ENCODE results near the gene DCBLD2. TPM values are rescaled to one million over a fixed set of nuclear protein-coding genes. Genes with fewer than 3 reads are reported as not detected.

The DCBLD2 gene
- polyA plus RNA-seq, 1 of the 3 experiments (the other 2 are of a cell fraction), result 159 TPM

DNA sequence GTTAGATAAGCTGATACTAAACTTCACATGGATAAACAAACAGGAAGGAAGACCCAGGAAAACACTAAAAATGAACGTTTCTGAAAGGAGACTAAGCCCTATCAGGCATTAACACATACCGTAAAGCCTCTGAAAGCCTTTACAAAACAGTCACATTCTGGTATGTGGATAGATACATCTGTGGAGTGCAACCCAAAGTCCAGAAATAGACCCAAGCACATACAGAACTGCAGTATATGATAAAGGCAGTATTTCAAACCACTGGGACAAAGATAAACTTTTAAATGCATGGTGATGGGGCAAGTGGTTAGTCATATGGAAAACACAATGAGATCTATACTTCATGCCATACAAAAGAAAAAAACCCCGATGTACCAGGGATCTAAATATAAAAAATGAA is 26.0 kb downstream of the DCBLD2 start (continued):
- TF ChIP-seq, protein P1, sequence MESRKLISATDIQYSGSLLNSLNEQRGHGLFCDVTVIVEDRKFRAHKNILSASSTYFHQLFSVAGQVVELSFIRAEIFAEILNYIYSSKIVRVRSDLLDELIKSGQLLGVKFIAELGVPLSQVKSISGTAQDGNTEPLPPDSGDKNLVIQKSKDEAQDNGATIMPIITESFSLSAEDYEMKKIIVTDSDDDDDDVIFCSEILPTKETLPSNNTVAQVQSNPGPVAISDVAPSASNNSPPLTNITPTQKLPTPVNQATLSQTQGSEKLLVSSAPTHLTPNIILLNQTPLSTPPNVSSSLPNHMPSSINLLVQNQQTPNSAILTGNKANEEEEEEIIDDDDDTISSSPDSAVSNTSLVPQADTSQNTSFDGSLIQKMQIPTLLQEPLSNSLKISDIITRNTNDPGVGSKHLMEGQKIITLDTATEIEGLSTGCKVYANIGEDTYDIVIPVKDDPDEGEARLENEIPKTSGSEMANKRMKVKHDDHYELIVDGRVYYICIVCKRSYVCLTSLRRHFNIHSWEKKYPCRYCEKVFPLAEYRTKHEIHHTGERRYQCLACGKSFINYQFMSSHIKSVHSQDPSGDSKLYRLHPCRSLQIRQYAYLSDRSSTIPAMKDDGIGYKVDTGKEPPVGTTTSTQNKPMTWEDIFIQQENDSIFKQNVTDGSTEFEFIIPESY (IDR thresholded peaks at IDR 0.05; ENCODE audit: borderline replicate concordance, low read depth), result no peak
- no peak for TF ChIP-seq YY1 (IDR thresholded peaks at IDR 0.05; ENCODE audit: low read depth)

DNA sequence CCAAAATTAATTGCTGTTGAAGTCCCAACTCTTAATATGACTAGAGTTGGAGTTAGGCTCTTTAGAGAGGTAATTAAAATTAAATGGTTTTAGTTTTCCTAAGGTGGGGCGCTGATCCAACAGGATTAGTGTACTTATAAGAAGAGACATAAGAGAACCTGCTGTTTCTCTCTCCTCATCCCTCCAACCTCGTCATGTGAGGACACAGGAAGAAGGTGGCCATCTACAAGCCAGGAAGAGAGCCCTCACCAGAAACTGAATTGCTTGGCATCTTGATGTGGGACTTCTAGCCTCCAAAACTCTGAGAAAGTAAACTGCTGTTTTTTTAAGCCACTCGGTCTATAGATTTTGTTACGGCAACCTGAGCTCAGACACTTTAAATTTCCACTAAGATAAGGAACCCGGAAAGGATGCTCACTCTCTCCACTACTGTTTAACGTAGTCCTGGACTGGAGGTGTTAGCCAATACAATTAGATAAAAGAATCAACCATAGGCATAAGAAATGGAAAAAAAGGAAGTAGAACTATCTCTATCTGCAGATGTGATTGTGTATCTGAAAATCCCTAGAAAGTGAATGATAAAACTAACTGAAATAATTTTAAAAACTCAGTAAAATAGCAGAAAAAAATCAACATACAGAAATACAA is 26.8 kb downstream of the DCBLD2 start:
- Histone ChIP-seq H4K20me1 (ENCODE audit: insufficient read depth) (peaks cover 98% of the 10 kb centered on the region), H3K27me3 (ENCODE audit: insufficient read depth) (no peaks in the 10 kb centered on the region), H3K4me1 (ENCODE audit: control insufficient read depth in 1 of 2, insufficient read depth in 2 of 2, low read depth in 1 of 2, low read length in 1 of 2) (peaks cover 2 to 4% of the 10 kb centered on the region in 2 experiments; a peak in 3 of 4 replicates), H2AFZ (ENCODE audit: low read depth) (no peak overlapping the region), H3K36me3 (replicated peaks in 1 of 2; ENCODE audit: control insufficient read depth in 1 of 2, insufficient read depth in 2 of 2, low read length in 1 of 2) (peaks cover 13 to 97% of the 10 kb centered on the region in 2 experiments), H3K4me3 (ENCODE audit: low read depth in 2 of 2, low read length in 1 of 2) (0 out of 4 replicates have a peak overlapping the region, but pooled peaks of 1 of the 2 experiments have one; percentile 11), H3K79me2 (ENCODE audit: insufficient read depth) (peaks cover 100% of the 10 kb centered on the region), H3K9me2 (no peaks in the 10 kb centered on the region), H3K27ac (ENCODE audit: low read depth in 2 of 2, low read length in 1 of 2) (peak overlapping the region in 1 of 2 experiments; percentile 26; a peak in 1 of 4 replicates), H3K9ac (no peak overlapping the region), H3F3A (replicated peaks; ENCODE audit: insufficient read depth) (peaks cover 73% of the 10 kb centered on the region), H3K4me2 (peak overlapping the region; percentile 14; the same call in 1 of the 2 replicates), H3K9me3 (no peaks in the 10 kb centered on the region)
- TF ChIP-seq, protein P2, sequence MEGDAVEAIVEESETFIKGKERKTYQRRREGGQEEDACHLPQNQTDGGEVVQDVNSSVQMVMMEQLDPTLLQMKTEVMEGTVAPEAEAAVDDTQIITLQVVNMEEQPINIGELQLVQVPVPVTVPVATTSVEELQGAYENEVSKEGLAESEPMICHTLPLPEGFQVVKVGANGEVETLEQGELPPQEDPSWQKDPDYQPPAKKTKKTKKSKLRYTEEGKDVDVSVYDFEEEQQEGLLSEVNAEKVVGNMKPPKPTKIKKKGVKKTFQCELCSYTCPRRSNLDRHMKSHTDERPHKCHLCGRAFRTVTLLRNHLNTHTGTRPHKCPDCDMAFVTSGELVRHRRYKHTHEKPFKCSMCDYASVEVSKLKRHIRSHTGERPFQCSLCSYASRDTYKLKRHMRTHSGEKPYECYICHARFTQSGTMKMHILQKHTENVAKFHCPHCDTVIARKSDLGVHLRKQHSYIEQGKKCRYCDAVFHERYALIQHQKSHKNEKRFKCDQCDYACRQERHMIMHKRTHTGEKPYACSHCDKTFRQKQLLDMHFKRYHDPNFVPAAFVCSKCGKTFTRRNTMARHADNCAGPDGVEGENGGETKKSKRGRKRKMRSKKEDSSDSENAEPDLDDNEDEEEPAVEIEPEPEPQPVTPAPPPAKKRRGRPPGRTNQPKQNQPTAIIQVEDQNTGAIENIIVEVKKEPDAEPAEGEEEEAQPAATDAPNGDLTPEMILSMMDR (IDR thresholded peaks at IDR 0.05), result no peak
- TF ChIP-seq RXRA (IDR thresholded peaks at IDR 0.05; ENCODE audit: borderline replicate concordance, low read depth), result no peak
- no peak for TF ChIP-seq MEF2A (IDR thresholded peaks at IDR 0.05; ENCODE audit: borderline replicate concordance, low read depth)
- TF ChIP-seq YY1 (IDR thresholded peaks at IDR 0.05; ENCODE audit: low read depth), result no peak
- no peak for TF ChIP-seq ELF1 (IDR thresholded peaks at IDR 0.05)
- no peak for TF ChIP-seq RFX5 (IDR thresholded peaks at IDR 0.05; ENCODE audit: low read length)
- ChIA-PET CTCF (interaction anchor here (1.1 kb wide), 1 partner anchor 22 kb away, joined by 3 read pairs; no protein-coding TSS in a partner anchor), POLR2A (no interaction called here)
- 68% methylated on average over 6 of the region's 6 CpGs for WGBS (ENCODE audit: low lambda C conversion rate)
- no peak for DNase-seq

DNA sequence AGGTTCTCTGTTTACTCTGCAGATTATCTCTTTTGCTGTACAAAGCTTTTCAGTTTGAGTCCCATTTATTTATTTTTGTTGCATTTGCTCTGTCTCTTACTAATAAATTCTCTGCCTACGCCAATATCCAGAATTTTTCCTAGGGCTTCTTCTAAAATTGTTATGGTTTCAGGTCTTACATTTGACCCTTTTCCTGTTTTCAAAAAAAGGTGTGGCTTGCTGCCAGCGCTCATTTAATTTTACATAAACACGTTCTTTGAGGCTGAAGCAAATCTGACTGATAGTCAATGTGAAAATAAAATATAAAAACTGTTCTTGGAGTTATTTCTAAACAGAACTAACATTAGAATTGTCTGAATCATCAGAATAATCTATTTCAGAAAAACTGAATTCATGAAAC is 32.1 kb downstream of the DCBLD2 start:
- POLR2A ChIA-PET, result no interaction called here
- 97% methylated on average over 3 of the region's 3 CpGs for WGBS (ENCODE audit: low lambda C conversion rate)
- peak overlapping the region in 1 of 2 experiments; percentile 16; a peak in 1 of 4 replicates for H3K27ac ChIP-seq (ENCODE audit: low read depth in 2 of 2, low read length in 1 of 2)
- CTCF ChIA-PET, result interaction anchor here (0.7 kb wide), 1 partner anchor 330 kb away, joined by 3 read pairs; no protein-coding TSS in a partner anchor
- H3K36me3 ChIP-seq (replicated peaks in 1 of 2; ENCODE audit: control insufficient read depth in 1 of 2, insufficient read depth in 2 of 2, low read length in 1 of 2), result peaks cover 3 to 84% of the 10 kb centered on the region in 2 experiments
- no peak overlapping the region for H3K4me3 ChIP-seq (ENCODE audit: low read depth in 2 of 2, low read length in 1 of 2)
- H3K27me3 ChIP-seq (ENCODE audit: insufficient read depth), result no peaks in the 10 kb centered on the region
- H3K9me2 ChIP-seq, result no peaks in the 10 kb centered on the region
- H3K9me3 ChIP-seq, result no peaks in the 10 kb centered on the region
- H3F3A ChIP-seq (replicated peaks; ENCODE audit: insufficient read depth), result peaks cover 70% of the 10 kb centered on the region
- H4K20me1 ChIP-seq (ENCODE audit: insufficient read depth), result peaks cover 79% of the 10 kb centered on the region
- peaks cover 0 to 4% of the 10 kb centered on the region in 2 experiments; a peak in 1 of 4 replicates for H3K4me1 ChIP-seq (ENCODE audit: control insufficient read depth in 1 of 2, insufficient read depth in 2 of 2, low read depth in 1 of 2, low read length in 1 of 2)
- no peak overlapping the region for H3K9ac ChIP-seq
- no peak overlapping the region for H3K4me2 ChIP-seq
- H2AFZ ChIP-seq (ENCODE audit: low read depth), result no peak overlapping the region
- H3K79me2 ChIP-seq (ENCODE audit: insufficient read depth), result peaks cover 100% of the 10 kb centered on the region
- no peak for DNase-seq
- TF ChIP-seq RCOR1 (IDR thresholded peaks at IDR 0.05; ENCODE audit: low read length), result no peak
- no peak for TF ChIP-seq EP300 (IDR thresholded peaks at IDR 0.05; ENCODE audit: borderline replicate concordance in 1 of 2, low read depth in 1 of 2, low read length in 1 of 2)
- no peak for TF ChIP-seq YY1 (IDR thresholded peaks at IDR 0.05; ENCODE audit: low read depth)
- TF ChIP-seq TEAD4 (IDR thresholded peaks at IDR 0.05; ENCODE audit: borderline replicate concordance, insufficient read depth), result no peak
- TF ChIP-seq, protein P1 (IDR thresholded peaks at IDR 0.05; ENCODE audit: borderline replicate concordance, low read depth), result no peak
- TF ChIP-seq, protein P3, sequence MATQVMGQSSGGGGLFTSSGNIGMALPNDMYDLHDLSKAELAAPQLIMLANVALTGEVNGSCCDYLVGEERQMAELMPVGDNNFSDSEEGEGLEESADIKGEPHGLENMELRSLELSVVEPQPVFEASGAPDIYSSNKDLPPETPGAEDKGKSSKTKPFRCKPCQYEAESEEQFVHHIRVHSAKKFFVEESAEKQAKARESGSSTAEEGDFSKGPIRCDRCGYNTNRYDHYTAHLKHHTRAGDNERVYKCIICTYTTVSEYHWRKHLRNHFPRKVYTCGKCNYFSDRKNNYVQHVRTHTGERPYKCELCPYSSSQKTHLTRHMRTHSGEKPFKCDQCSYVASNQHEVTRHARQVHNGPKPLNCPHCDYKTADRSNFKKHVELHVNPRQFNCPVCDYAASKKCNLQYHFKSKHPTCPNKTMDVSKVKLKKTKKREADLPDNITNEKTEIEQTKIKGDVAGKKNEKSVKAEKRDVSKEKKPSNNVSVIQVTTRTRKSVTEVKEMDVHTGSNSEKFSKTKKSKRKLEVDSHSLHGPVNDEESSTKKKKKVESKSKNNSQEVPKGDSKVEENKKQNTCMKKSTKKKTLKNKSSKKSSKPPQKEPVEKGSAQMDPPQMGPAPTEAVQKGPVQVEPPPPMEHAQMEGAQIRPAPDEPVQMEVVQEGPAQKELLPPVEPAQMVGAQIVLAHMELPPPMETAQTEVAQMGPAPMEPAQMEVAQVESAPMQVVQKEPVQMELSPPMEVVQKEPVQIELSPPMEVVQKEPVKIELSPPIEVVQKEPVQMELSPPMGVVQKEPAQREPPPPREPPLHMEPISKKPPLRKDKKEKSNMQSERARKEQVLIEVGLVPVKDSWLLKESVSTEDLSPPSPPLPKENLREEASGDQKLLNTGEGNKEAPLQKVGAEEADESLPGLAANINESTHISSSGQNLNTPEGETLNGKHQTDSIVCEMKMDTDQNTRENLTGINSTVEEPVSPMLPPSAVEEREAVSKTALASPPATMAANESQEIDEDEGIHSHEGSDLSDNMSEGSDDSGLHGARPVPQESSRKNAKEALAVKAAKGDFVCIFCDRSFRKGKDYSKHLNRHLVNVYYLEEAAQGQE (IDR thresholded peaks at IDR 0.05; ENCODE audit: low read depth, low read length), result no peak
- no peak for TF ChIP-seq NFIC (IDR thresholded peaks at IDR 0.05; ENCODE audit: borderline replicate concordance)
